Activated CD8-positive, alpha-beta memory T cell treated with anti-CD3 and anti-CD28 coated beads, Interleukin-2, amount 10 ng/mL, durations not matched to agents 7 days and 5 days (primary cell): ENCODE data around the gene BBS1. TPM values are rescaled to one million over a fixed set of nuclear protein-coding genes. Genes with fewer than 3 reads are reported as not detected.

Experiments used
- ATAC-seq: fragments of 150-1000 bp; cut with Tn5 transposase; one replicate; pipeline ENCODE4 v1.10.0; 2021; ENCODE audit warnings: moderate library complexity
- CTCF ChIA-PET: fragments of 350-600 bp; sonication (Branson Sonifier 250); formaldehyde crosslinking; loops from one replicate; lab custom pipeline; 2021; ENCODE audit warnings: antibody characterized with exemption; lab: Charles Lee
- DNase-seq: peaks from one replicate; pipeline ENCODE4 v3.0.0-alpha.2; 2020
- H3K27ac Mint-ChIP-seq: one replicate; pipeline ENCODE4 v1.8.0; 2021; ENCODE audit warnings: mild to moderate bottlenecking, mixed read lengths
- H3K27me3 Mint-ChIP-seq: one replicate; pipeline ENCODE4 v1.8.0; 2021; ENCODE audit warnings: mixed read lengths
- H3K36me3 Mint-ChIP-seq: one replicate; pipeline ENCODE4 v1.8.0; 2021; ENCODE audit warnings: mild to moderate bottlenecking, mixed read lengths
- H3K4me1 Mint-ChIP-seq: one replicate; pipeline ENCODE4 v1.8.0; 2021; ENCODE audit warnings: mixed read lengths
- H3K4me3 Mint-ChIP-seq: one replicate; pipeline ENCODE4 v1.8.0; 2021; ENCODE audit warnings: mild to moderate bottlenecking, moderate library complexity, mixed read lengths
- H3K9me3 Mint-ChIP-seq: one replicate; pipeline ENCODE4 v1.8.0; 2022; ENCODE audit warnings: low read depth, mixed read lengths
- total RNA-seq, 2 experiments: library from RNA; stranded (reverse); gene quantifications; one replicate each; pipeline ENCODE4 v1.2.3, GENCODE V29; 2021

Gene BBS1
- total RNA-seq, 2 experiments from 2014 or later = 12.6 to 12.9 TPM

DNA sequence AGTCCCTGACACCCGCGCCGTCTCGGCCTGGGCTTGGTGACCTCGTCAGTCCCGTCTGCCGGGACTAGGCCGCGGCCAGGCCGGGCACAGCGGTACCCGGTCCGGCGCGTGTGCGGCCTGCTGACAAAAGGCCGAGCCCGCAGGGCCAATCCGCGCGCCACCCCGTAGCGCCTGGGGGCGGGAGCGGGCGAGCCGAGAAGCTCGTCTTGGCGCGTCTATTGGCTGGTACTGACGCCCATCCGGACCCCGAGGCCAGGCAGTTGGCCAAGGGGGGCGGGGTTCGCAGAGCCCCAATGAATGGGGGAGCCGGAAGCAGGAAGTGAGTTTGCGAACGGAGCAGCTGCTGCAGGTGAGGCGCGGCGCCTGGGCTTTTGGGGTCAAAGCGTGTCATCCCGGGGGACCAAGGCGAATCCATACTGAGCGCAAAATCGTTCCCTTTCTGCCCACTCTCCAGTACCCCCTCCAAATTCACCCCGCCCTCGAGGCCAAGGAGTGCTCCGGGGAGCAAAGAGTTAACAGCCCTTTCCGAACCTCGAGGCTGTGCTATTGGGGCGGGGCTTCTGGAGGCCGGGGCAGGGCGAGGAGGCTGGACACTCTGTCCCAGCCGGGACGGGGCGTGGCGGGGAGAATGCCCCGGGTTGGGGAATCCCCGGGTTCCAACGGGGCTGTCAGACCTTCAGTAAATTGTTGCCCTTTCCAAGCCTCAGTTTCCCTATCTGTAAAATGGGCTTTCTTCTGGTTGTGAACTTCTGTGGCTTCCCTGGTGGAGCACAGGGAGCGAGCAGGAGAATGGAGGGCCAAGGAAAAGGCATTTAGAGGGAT, 30.1 kb upstream of the BBS1 start, which contains the start of gene DPP3:
TSS of gene DPP3 (plus strand) at position 318 of the 822 bp plus-strand sequence. CDS start 1,767 bp downstream, outside the sequence.
- Mint-ChIP-seq H3K9me3 (no peaks in the 10 kb centered on the region), H3K4me1 (peaks cover 33% of the 10 kb centered on the region), H3K4me3 (peak within 1 kb of the TSS; percentile 91), H3K27ac (peak within 1 kb of the TSS; percentile 93), H3K27me3 (no peaks in the 10 kb centered on the region), H3K36me3 (peaks cover 7% of the 10 kb centered on the region)
- peak; percentile 98 for ATAC-seq
- CTCF ChIA-PET = interaction anchor here (0.9 to 3.7 kb wide), 14 partner anchors 9 to 198 kb away, joined by 3 to 43 read pairs (median 6); partner anchors contain the start of genes MRPL11, PELI3, RBM4 and RBM4B
- DNase-seq = peak; percentile 98

GRCh38 chr11:66484806-66485380, 25.5 kb upstream of the BBS1 start:
- CTCF ChIA-PET = interaction anchor here (1.1 to 2.0 kb wide), 3 partner anchors 10 to 193 kb away, joined by 3 to 6 read pairs (median 5); partner anchors contain the start of gene RBM4B
- Mint-ChIP-seq H3K4me1 (peaks cover 22% of the 10 kb centered on the region), H3K27ac (no peak overlapping the region), H3K27me3 (no peaks in the 10 kb centered on the region), H3K9me3 (no peaks in the 10 kb centered on the region), H3K4me3 (no peak overlapping the region), H3K36me3 (peaks cover 12% of the 10 kb centered on the region)
- no peak for DNase-seq
- no peak for ATAC-seq

- H3K36me3 Mint-ChIP-seq = peaks cover 10% of the 10 kb centered on the region
- peaks cover 1% of the 10 kb centered on the region for H3K4me1 Mint-ChIP-seq
- ATAC-seq (no peak), DNase-seq (no peak)
- CTCF ChIA-PET = interaction anchor here (0.7 kb wide), 1 partner anchor 9 kb away, joined by 3 read pairs; the partner anchor contains the start of gene DPP3
- no peak overlapping the region for H3K4me3 Mint-ChIP-seq
- no peaks in the 10 kb centered on the region for H3K9me3 Mint-ChIP-seq
- H3K27me3 Mint-ChIP-seq = no peaks in the 10 kb centered on the region
- no peak overlapping the region for H3K27ac Mint-ChIP-seq
Observed at GRCh38 chr11:66488957-66489356, 21.5 kb upstream of the BBS1 start.

GRCh38 chr11:66489636-66490035, 20.8 kb upstream of the BBS1 start:
- Mint-ChIP-seq H3K27me3 (no peaks in the 10 kb centered on the region), H3K4me1 (peaks cover 1% of the 10 kb centered on the region), H3K27ac (no peak overlapping the region), H3K4me3 (no peak overlapping the region), H3K9me3 (no peaks in the 10 kb centered on the region), H3K36me3 (peaks cover 10% of the 10 kb centered on the region)
- no peak for DNase-seq
- CTCF ChIA-PET = interaction anchor here (0.6 to 1.6 kb wide), 3 partner anchors 10 to 203 kb away, joined by 3 to 4 read pairs (median 3); partner anchors contain the start of gene DPP3
- ATAC-seq = no peak

GRCh38 chr11:66491315-66491935, 19.0 kb upstream of the BBS1 start:
- Mint-ChIP-seq H3K4me1 (no peaks in the 10 kb centered on the region), H3K27ac (no peak overlapping the region), H3K27me3 (no peaks in the 10 kb centered on the region), H3K9me3 (no peaks in the 10 kb centered on the region), H3K4me3 (no peak overlapping the region), H3K36me3 (peaks cover 11% of the 10 kb centered on the region)
- CTCF ChIA-PET = interaction anchor here (1.0 to 1.5 kb wide), 5 partner anchors 11 to 186 kb away, joined by 3 to 6 read pairs (median 4); partner anchors contain the start of genes DPP3 and RBM4B
- no peak for ATAC-seq
- no peak for DNase-seq

DNA sequence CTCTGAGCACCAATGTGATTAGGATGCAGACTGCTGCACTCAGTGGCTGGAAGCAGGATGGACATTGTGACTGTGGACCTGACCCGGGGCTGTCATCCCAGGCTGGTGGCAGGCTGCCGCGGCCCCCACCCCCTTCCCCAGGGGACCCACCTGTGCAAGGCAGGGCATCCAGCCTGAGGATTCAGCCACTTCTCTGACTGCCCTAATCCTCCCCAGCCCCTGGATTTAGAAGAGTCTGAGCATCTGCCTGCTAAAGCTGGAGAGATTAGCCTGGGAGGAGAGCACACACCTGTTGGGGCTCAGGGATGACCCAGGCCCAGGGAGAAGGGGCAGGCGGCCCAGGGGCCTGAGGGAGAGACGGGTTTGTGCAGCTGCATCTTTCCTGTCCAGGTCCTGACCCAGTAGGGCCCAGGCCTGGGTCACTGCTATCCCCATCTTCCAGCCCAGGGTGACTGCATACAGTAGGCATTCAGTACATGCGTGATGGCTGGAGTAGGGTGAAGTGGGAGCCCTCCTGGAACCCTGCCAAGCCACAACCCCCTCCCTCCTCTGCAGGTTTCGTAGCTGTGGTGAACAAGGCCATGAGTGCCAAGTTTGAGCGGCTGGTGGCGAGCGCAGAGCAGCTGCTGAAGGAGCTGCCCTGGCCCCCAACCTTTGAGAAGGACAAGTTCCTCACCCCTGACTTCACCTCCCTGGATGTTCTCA, 18.1 kb upstream of the BBS1 start:
- H3K4me3 Mint-ChIP-seq = no peak overlapping the region
- DNase-seq (no peak), ATAC-seq (no peak)
- peaks cover 15% of the 10 kb centered on the region for H3K36me3 Mint-ChIP-seq
- CTCF ChIA-PET = interaction anchor here (1.1 to 1.5 kb wide), 4 partner anchors 13 to 186 kb away, joined by 3 to 5 read pairs (median 4); partner anchors contain the start of gene RBM4B
- H3K27me3 Mint-ChIP-seq = no peaks in the 10 kb centered on the region
- H3K4me1 Mint-ChIP-seq = no peaks in the 10 kb centered on the region
- no peaks in the 10 kb centered on the region for H3K9me3 Mint-ChIP-seq
- H3K27ac Mint-ChIP-seq = no peak overlapping the region

DNA sequence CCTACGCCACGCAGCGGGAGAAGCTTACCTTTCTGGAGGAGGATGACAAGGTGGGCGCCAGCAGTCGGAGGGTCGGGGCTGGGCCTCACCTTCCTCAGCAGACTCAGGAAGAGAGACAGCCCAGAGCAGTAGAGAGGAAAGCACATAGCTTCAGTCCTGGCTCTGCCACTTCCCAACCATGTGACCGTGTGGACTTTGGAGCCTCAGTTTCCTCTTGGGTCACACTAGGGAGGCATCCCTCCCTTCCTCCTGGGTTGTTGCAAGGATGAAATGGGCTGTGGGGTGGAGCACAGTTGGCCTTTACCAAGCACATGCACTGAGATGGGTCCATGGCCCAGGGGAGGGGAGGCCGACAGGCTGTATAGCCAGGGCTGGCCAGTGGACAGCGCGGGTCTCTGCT, 17.3 kb upstream of the BBS1 start:
- Mint-ChIP-seq H3K4me3 (no peak overlapping the region), H3K4me1 (no peaks in the 10 kb centered on the region), H3K27ac (no peak overlapping the region), H3K9me3 (no peaks in the 10 kb centered on the region), H3K36me3 (peaks cover 15% of the 10 kb centered on the region), H3K27me3 (no peaks in the 10 kb centered on the region)
- ATAC-seq (no peak), DNase-seq (no peak)
- CTCF ChIA-PET = interaction anchor here (1.5 kb wide), 1 partner anchor 107 kb away, joined by 3 read pairs; no protein-coding TSS in a partner anchor

GRCh38 chr11:66494458-66494857, 16.0 kb upstream of the BBS1 start:
- Mint-ChIP-seq H3K27ac (no peak overlapping the region), H3K27me3 (no peaks in the 10 kb centered on the region), H3K4me1 (no peaks in the 10 kb centered on the region), H3K4me3 (no peak overlapping the region), H3K36me3 (peaks cover 15% of the 10 kb centered on the region), H3K9me3 (no peaks in the 10 kb centered on the region)
- no peak for DNase-seq
- CTCF ChIA-PET = interaction anchor here (1.1 kb wide), 1 partner anchor 11 kb away, joined by 5 read pairs; no protein-coding TSS in a partner anchor
- no peak for ATAC-seq

GRCh38 chr11:66494935-66495334, 15.5 kb upstream of the BBS1 start:
- H3K4me1 Mint-ChIP-seq = no peaks in the 10 kb centered on the region
- no peaks in the 10 kb centered on the region for H3K9me3 Mint-ChIP-seq
- H3K27ac Mint-ChIP-seq = no peak overlapping the region
- peaks cover 15% of the 10 kb centered on the region for H3K36me3 Mint-ChIP-seq
- no peak overlapping the region for H3K4me3 Mint-ChIP-seq
- no peaks in the 10 kb centered on the region for H3K27me3 Mint-ChIP-seq
- CTCF ChIA-PET = interaction anchor here (1.1 kb wide), 1 partner anchor 11 kb away, joined by 5 read pairs; no protein-coding TSS in a partner anchor
- ATAC-seq = no peak
- DNase-seq = no peak

- Mint-ChIP-seq H3K9me3 (no peaks in the 10 kb centered on the region), H3K36me3 (peaks cover 15% of the 10 kb centered on the region), H3K27ac (no peak overlapping the region), H3K27me3 (no peaks in the 10 kb centered on the region), H3K4me3 (no peak overlapping the region), H3K4me1 (no peaks in the 10 kb centered on the region)
- CTCF ChIA-PET = interaction anchor here (1.1 kb wide), 1 partner anchor 12 kb away, joined by 5 read pairs; no protein-coding TSS in a partner anchor
- DNase-seq (no peak), ATAC-seq (peak; percentile 47)
Observed at GRCh38 chr11:66495401-66495854, 15.0 kb upstream of the BBS1 start.

GRCh38 chr11:66497206-66497605, 13.2 kb upstream of the BBS1 start:
- H3K4me1 Mint-ChIP-seq = no peaks in the 10 kb centered on the region
- H3K4me3 Mint-ChIP-seq = no peak overlapping the region
- ATAC-seq (no peak), DNase-seq (no peak)
- H3K27ac Mint-ChIP-seq = no peak overlapping the region
- no peaks in the 10 kb centered on the region for H3K27me3 Mint-ChIP-seq
- CTCF ChIA-PET = no interaction called here
- H3K36me3 Mint-ChIP-seq = peaks cover 18% of the 10 kb centered on the region
- H3K9me3 Mint-ChIP-seq = no peaks in the 10 kb centered on the region

- CTCF ChIA-PET = no interaction called here
- H3K27ac Mint-ChIP-seq = no peak overlapping the region
- no peak for DNase-seq
Observed at GRCh38 chr11:66498506-66498905, 11.9 kb upstream of the BBS1 start.

More at GRCh38 chr11:66498506-66498905, 11.9 kb upstream of the BBS1 start:
- Mint-ChIP-seq H3K36me3 (peaks cover 14% of the 10 kb centered on the region), H3K4me1 (no peaks in the 10 kb centered on the region), H3K4me3 (no peak overlapping the region), H3K9me3 (no peaks in the 10 kb centered on the region), H3K27me3 (no peaks in the 10 kb centered on the region)
- no peak for ATAC-seq
